PC-3 (cell line): ENCODE measurements around the gene SLC16A3. TPM values are rescaled to one million over a fixed set of nuclear protein-coding genes. Genes with fewer than 3 reads are reported as not detected.
"Not testable (repeated sequence)": the region's sequence is repeated elsewhere in the genome, so short reads cannot be mapped to it uniquely, and the experiment has no call there.

ENCODE experiments used
- ATAC-seq: fragments of 200-7000 bp; cut with Tn5 transposase; 2 replicates; pipeline ENCODE4 v1.9.1; 2020; ENCODE audit warnings: mild to moderate bottlenecking, moderate library complexity
- BruUV-seq: library from RNA; stranded (reverse); fragments of 400-500 nt; replicated peaks from 2 replicates; lab custom pipeline; 2021; lab: Mats Ljungman, UMichigan
- CTCF ChIA-PET: fragments of 300-600 bp; sonication (Branson Sonifier 250); formaldehyde crosslinking; loops from one replicate; lab custom pipeline; 2022; ENCODE audit warnings: antibody characterized with exemption; lab: Charles Lee
- POLR2A ChIA-PET: fragments of 300-600 bp; sonication (Branson Sonifier 250); formaldehyde crosslinking; loops from one replicate; lab custom pipeline; 2022; ENCODE audit warnings: antibody characterized with exemption; ENCODE audit not compliant: unreplicated experiment; lab: Charles Lee
- DNase-seq: peaks from one replicate; pipeline ENCODE4 v3.0.0-alpha.2; 2015
- H2AFZ ChIP-seq: fragments of 300-600 bp; sonication (generic); 2 replicates; pipeline ENCODE4 v1.6.0; 2016; ENCODE audit warnings: antibody characterized with exemption, low read length
- H3F3A ChIP-seq: fragments of 300-600 bp; sonication (generic); one replicate; pipeline ENCODE4 v1.6.0; 2017; ENCODE audit warnings: antibody characterized with exemption, low read length, control low read depth, mild to moderate bottlenecking; ENCODE audit not compliant: unreplicated experiment
- H3K27ac ChIP-seq: fragments of 300-600 bp; sonication (generic); 2 replicates; pipeline ENCODE4 v1.5.1; 2016; ENCODE audit warnings: mild to moderate bottlenecking, low read length
- H3K27me3 ChIP-seq: fragments of 300-600 bp; sonication (generic); 2 replicates; pipeline ENCODE4 v1.6.1; 2016; ENCODE audit warnings: low read length, mixed read lengths
- H3K36me3 ChIP-seq: fragments of 300-600 bp; sonication (generic); 2 replicates; pipeline ENCODE4 v1.6.1; 2016; ENCODE audit warnings: low read depth, mixed run types, low read length, mixed read lengths
- H3K4me1 ChIP-seq: fragments of 300-600 bp; sonication (generic); 2 replicates; pipeline ENCODE4 v1.5.1; 2016; ENCODE audit warnings: low read length; ENCODE audit not compliant: insufficient read depth
- H3K4me2 ChIP-seq: fragments of 300-600 bp; sonication (generic); 2 replicates; pipeline ENCODE4 v1.6.0; 2016; ENCODE audit warnings: low read length
- H3K4me3 ChIP-seq: fragments of 300-600 bp; sonication (generic); 2 replicates; pipeline ENCODE4 v1.5.1; 2016; ENCODE audit warnings: mild to moderate bottlenecking, low read length, mixed read lengths
- H3K79me2 ChIP-seq: fragments of 300-600 bp; sonication (generic); 2 replicates; pipeline ENCODE4 v1.6.1; 2017; ENCODE audit warnings: low read length, mixed read lengths
- H3K9ac ChIP-seq: fragments of 300-600 bp; sonication (generic); 2 replicates; pipeline ENCODE4 v1.6.0; 2016; ENCODE audit warnings: mild to moderate bottlenecking, low read length
- H3K9me2 ChIP-seq: fragments of 300-600 bp; sonication (generic); replicated peaks from 2 replicates; pipeline ENCODE4 v1.6.1; 2016; ENCODE audit warnings: mixed run types, low read length, mixed read lengths
- H3K9me3 ChIP-seq: fragments of 300-600 bp; sonication (generic); 2 replicates; pipeline ENCODE4 v1.6.1; 2016; ENCODE audit warnings: low read length, mixed read lengths
- H4K20me1 ChIP-seq: fragments of 300-600 bp; sonication (generic); 2 replicates; pipeline ENCODE4 v1.6.1; 2016; ENCODE audit warnings: low read length, mixed read lengths
- EZH2 ChIP-seq: fragments of 300-600 bp; sonication (generic); IDR thresholded peaks from one replicate; pipeline ENCODE4 v1.6.1; 2017; ENCODE audit warnings: antibody characterized with exemption, mild to moderate bottlenecking, low read length; ENCODE audit not compliant: unreplicated experiment
- EZH2phosphoT487 ChIP-seq: fragments of 300-600 bp; sonication (generic); IDR thresholded peaks from 2 replicates; pipeline ENCODE4 v1.6.1; 2018; ENCODE audit warnings: mild to moderate bottlenecking, antibody characterized with exemption, low read length, borderline replicate concordance
- intact Hi-C: fragments of 100-400 bp; cut with micrococcal nuclease; formaldehyde crosslinking; loops from 2 replicates; pipeline ENCODE4 v1.9.0; 2023
- total RNA-seq: library from RNA; depleted of rRNA; stranded (reverse); fragments of >200 nt; gene quantifications from 2 replicates; pipeline ENCODE4 v1.2.3, GENCODE V29; 2014
- TF ChIP-seq, protein P1 (sequence below): fragments of 300-600 bp; sonication (generic); conservative IDR thresholded peaks from 2 replicates; pipeline ENCODE4 v1.5.1; 2017; ENCODE audit warnings: antibody characterized with exemption, low read depth, mild to moderate bottlenecking, low read length

The SLC16A3 gene
- total RNA-seq, 1 experiment from 2014 or later = 286 TPM

DNA sequence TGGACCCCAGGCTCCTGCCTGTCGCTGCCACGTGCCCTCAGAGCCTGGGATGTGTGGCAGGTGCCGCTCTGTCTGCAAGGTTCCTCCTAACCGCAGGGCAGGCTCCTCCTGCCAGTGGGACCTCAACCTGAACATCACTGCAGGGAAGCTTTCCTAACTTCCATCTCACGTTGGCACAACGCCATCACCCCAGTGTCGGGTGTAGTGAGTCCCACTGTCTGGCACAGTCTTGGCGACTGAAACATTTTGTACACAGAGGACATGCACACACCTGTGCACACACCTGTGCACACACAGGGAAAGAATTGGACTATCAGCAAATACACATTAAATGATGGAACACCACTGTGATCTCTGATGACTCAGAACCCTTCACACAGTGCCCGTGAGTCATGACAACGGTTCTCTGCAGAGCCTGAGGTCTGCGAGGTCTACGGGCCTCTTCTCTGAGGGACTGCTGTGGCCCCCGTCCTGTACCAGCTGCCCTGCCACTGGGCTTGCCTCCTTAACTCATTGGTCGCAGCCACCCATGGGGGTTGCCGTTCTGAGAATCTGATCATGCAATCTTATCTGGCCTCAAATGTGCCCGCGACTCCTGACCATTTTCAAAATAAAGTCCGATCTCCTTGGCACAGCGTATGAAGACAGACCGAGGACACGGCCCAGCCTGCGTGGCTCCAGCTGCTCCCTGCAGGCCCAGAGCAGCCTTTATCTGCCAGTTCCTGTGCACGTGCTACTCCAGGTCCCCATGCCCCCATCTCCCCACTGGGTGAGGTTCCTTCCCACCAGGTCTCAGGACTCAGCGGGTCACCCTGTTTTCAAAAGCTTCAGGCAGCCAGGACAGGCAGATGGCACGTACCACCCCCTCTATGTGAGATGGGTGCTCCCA, 23.8 kb upstream of the SLC16A3 start:
- Histone ChIP-seq H3K27me3 (no peaks in the 10 kb centered on the region), H3K9me3 (no peaks in the 10 kb centered on the region), H3K27ac (peak overlapping the region; percentile 90), H3K79me2 (peaks cover 13% of the 10 kb centered on the region; the same call in 1 of the 2 replicates), H3K4me1 (peaks cover 30% of the 10 kb centered on the region), H4K20me1 (no peaks in the 10 kb centered on the region), H3K4me3 (peak overlapping the region; percentile 50; the same call in 1 of the 2 replicates), H3K4me2 (peak overlapping the region; percentile 76), H3K36me3 (no peaks in the 10 kb centered on the region), H3F3A (peaks cover 5% of the 10 kb centered on the region), H3K9me2 (no peaks in the 10 kb centered on the region), H2AFZ (no peak overlapping the region), H3K9ac (peak overlapping the region; percentile 65)
- peak; percentile 86 for ATAC-seq
- TF ChIP-seq, protein P1, sequence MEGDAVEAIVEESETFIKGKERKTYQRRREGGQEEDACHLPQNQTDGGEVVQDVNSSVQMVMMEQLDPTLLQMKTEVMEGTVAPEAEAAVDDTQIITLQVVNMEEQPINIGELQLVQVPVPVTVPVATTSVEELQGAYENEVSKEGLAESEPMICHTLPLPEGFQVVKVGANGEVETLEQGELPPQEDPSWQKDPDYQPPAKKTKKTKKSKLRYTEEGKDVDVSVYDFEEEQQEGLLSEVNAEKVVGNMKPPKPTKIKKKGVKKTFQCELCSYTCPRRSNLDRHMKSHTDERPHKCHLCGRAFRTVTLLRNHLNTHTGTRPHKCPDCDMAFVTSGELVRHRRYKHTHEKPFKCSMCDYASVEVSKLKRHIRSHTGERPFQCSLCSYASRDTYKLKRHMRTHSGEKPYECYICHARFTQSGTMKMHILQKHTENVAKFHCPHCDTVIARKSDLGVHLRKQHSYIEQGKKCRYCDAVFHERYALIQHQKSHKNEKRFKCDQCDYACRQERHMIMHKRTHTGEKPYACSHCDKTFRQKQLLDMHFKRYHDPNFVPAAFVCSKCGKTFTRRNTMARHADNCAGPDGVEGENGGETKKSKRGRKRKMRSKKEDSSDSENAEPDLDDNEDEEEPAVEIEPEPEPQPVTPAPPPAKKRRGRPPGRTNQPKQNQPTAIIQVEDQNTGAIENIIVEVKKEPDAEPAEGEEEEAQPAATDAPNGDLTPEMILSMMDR = no peak
- no peak for TF ChIP-seq EZH2phosphoT487
- TF ChIP-seq EZH2 = no peak
- intact Hi-C loops = loop anchor here (5.0 kb wide), 1 partner anchor 37 kb away; no protein-coding TSS in a partner anchor
- ChIA-PET POLR2A (interaction anchor here (0.6 kb wide), 2 partner anchors 34 to 37 kb away, joined by 4 to 5 read pairs; no protein-coding TSS in a partner anchor), CTCF (interaction anchor here (1.2 kb wide), 1 partner anchor 31 kb away, joined by 7 read pairs; no protein-coding TSS in a partner anchor)
- peak; percentile 91 for DNase-seq
- no TSS peak for BruUV-seq

DNA sequence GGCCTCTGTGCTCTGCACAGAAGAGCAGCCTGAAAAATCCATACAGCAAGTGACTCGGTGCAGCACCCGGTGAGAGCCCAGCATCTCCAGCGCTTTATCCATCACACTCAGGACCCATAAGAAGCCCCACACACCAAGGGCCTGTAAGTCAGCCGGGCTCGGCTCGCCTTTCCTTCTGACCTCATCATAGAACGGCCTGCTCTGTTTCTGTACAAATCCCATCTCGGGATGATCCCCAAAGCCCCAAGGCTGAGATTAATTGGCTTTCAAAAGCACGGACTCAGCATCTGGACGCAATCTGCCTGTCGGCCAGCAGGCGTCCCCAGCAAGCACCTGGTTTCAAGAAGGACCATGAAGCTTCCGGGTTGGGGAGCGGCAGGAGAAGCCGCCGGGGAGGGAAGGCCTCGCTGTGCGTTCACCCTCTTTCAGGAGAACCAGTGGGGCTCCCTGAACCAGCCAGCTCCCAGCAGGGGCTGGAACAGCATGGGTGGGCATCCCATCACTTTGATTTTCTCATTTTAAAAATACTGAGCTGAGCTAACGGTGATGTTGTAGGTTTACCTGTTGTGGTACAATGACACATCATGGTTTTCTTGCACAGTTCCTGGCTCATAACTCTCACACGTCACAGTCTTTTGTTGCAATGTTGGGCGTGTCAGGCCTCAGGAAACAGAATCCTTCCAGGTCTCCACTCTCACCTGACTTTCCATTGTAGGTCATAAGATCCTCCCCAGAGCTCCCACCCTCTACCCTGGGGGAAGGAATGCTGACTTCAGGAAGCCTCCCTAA, 22.9 kb upstream of the SLC16A3 start:
- Histone ChIP-seq H3K27ac (peak overlapping the region; percentile 90), H3K4me1 (peaks cover 30% of the 10 kb centered on the region), H3K9me2 (no peaks in the 10 kb centered on the region), H2AFZ (peak overlapping the region; percentile 54), H3K9me3 (no peaks in the 10 kb centered on the region), H4K20me1 (no peaks in the 10 kb centered on the region), H3K27me3 (no peaks in the 10 kb centered on the region), H3F3A (peaks cover 5% of the 10 kb centered on the region), H3K4me2 (peak overlapping the region; percentile 76), H3K79me2 (peaks cover 14% of the 10 kb centered on the region), H3K4me3 (peak overlapping the region; percentile 50), H3K9ac (peak overlapping the region; percentile 65), H3K36me3 (no peaks in the 10 kb centered on the region)
- TF ChIP-seq EZH2 = no peak
- TF ChIP-seq, protein P1 = peak; percentile 94
- no peak for TF ChIP-seq EZH2phosphoT487
- ChIA-PET CTCF (interaction anchor here (0.6 to 1.2 kb wide), 7 partner anchors 25 to 204 kb away, joined by 3 to 9 read pairs (median 4); no protein-coding TSS in a partner anchor), POLR2A (interaction anchor here (0.6 kb wide), 2 partner anchors 33 to 36 kb away, joined by 4 to 5 read pairs; no protein-coding TSS in a partner anchor)
- BruUV-seq = TSS peak; percentile 61
- intact Hi-C loops = loop anchor here (5.0 kb wide), 1 partner anchor 36 kb away; no protein-coding TSS in a partner anchor
- peak; percentile 95 for DNase-seq
- ATAC-seq = peak; percentile 70

GRCh38 chr17:82210655-82211054, 18.2 kb upstream of the SLC16A3 start:
- intact Hi-C loops, BruUV-seq, CTCF ChIA-PET: not testable (repeated sequence)

More at GRCh38 chr17:82210655-82211054, 18.2 kb upstream of the SLC16A3 start:
- H3K4me2 ChIP-seq, H3K27ac ChIP-seq, H3K9me2 ChIP-seq, H3K27me3 ChIP-seq, ATAC-seq, H3F3A ChIP-seq, H3K9ac ChIP-seq, POLR2A ChIA-PET, H2AFZ ChIP-seq, H4K20me1 ChIP-seq, H3K4me3 ChIP-seq, H3K36me3 ChIP-seq, H3K9me3 ChIP-seq, DNase-seq: not testable (repeated sequence)
- H3K79me2 ChIP-seq = peaks cover 17% of the 10 kb centered on the region
- H3K4me1 ChIP-seq = peaks cover 29% of the 10 kb centered on the region
